HG02870 (cell line): ENCODE results near the gene N4BP2.
A peak's percentile ranks its signal among the peaks of the same experiment; 100 is the strongest.

Experiments
- ATAC-seq: cut with Tn5 transposase; IDR thresholded peaks from one replicate; pipeline ENCODE4 v1.9.1; 2021; ENCODE audit warnings: mild to moderate bottlenecking, moderate library complexity; ENCODE audit not compliant: unreplicated experiment

The N4BP2 gene

DNA sequence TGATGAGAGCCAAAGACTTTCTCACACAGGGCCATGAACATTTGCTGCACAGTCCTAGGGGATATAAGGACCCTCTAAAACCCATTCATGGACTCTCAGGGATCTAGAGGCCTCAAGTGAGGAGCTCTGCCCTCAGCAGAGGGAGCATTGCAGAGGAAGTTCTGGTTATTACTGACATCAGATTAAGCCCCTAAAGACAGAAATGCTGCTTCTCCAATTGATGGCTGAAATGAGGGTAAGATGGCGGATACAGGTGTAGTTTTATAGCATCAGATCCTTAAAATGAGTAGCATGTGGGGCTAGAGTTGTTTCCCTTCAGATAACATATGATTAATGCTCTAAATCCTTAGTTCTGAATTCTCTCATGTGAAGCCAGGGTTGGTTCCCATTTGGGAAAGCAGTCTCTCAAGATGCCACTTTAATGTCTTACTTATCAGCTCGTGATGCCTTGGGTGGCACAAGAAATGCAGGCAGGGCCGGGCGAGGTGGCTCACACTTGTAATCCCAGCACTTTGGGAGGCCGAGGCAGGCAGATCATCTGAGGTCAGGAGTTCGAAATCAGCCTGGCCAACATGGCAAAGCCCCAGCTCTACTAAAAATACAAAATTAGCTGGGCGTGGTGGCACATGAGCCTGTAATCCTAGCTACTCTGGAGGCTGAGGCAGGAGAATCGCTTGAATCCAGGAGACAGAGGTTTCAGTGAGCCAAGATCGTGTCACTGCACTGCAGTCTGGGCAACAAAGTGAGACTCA is 148.0 kb downstream of the N4BP2 start:
- ATAC-seq = no peak

- ATAC-seq = peak; percentile 61
Measured at GRCh38 chr4:40205259-40206198, 148.9 kb downstream of the N4BP2 start.

DNA sequence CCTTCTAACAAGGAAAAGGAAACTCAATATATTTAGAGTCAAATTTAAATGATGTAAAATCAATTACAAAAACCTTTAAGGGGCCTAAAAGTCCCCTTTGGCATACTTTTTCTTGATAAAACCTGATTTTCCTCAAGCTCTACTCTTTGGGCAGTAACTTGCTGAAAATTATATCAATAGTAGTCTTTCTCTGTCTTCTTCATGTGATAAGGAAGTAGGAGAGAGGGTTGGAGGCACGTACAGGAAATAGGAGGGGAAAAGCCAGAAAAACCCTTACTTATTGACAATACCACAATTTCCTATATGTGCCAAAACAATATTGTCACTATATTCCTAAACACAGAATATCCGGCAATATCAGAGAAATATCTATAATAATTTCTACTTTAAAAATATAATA is 149.8 kb downstream of the N4BP2 start:
- ATAC-seq = no peak
